SK-N-MC (cell line): ENCODE measurements around the gene PDE4D.

Experiments
- EZH2 ChIP-seq: fragments of 200-600 bp; sonication (generic); IDR thresholded peaks from one replicate; pipeline ENCODE4 v1.6.1; 2017; ENCODE audit warnings: antibody characterized with exemption
- FOXP2 ChIP-seq: optimal IDR thresholded peaks from 2 replicates; pipeline ENCODE3; 2011; ENCODE audit warnings: mild to moderate bottlenecking, moderate library complexity; ENCODE audit not compliant: insufficient read depth; ENCODE audit errors: extremely low read length, control extremely low read depth
- POLR2AphosphoS5 ChIP-seq: IDR thresholded peaks from 2 replicates; pipeline ENCODE4 v1.6.1; 2012; ENCODE audit warnings: mild to moderate bottlenecking, low read depth, low read length, borderline replicate concordance

DNA sequence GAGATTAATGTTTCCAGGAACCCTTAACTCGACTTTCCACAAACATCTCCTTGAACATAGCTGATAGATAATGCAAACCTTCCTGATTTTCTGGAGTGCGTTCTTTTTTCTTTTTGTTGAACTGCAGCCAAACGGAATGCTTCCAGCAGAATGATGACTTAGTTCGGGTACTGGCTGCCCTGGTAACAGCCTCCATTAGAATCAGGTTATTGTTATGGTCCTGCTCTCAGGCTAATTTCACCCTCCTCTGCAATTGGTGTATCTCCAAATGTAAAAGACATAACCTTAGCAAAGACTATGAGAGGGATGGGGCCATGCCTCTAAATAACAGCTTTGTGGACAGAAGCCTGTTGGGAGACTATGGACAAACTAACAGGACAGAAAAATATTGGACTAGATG is 116.5 kb downstream of the PDE4D start:
- TF ChIP-seq POLR2AphosphoS5 = no peak
- no peak for TF ChIP-seq EZH2
- no peak for TF ChIP-seq FOXP2
